Thyroid gland (tissue), 4 donors: ENCODE data around the gene MROH2A.

ENCODE experiments used
- CTCF ChIP-seq, 6 experiments: fragments of 200-600 bp in 3 of 6; fragments of 450-650 bp in 3 of 6; sonication (generic) in 3 of 6; IDR thresholded peaks; one replicate each; pipeline ENCODE4 v1.5.1; 2016 to 2019; ENCODE audit warnings: antibody characterized with exemption in 6 of 6, mild to moderate bottlenecking in 2 of 6, inconsistent platforms in 1 of 6, moderate library complexity in 1 of 6
- POLR2A ChIP-seq, 2 donors: fragments of 450-650 bp; IDR thresholded peaks; one replicate each; pipeline ENCODE4 v1.6.1; 2017; ENCODE audit warnings: antibody characterized with exemption in 2 of 2, mild to moderate bottlenecking in 2 of 2, moderate library complexity in 1 of 2

- TF ChIP-seq POLR2A (IDR thresholded peaks at IDR 0.05) (no peak), CTCF (IDR thresholded peaks at IDR 0.05) (no peak)
Observed at GRCh38 chr2:233853353-233853752, 75.2 kb downstream of the MROH2A start.
